ENCODE data around the gene RAB3GAP1. TPM values are rescaled to one million over a fixed set of nuclear protein-coding genes. Genes with fewer than 3 reads are reported as not detected.
"Not testable (repeated sequence)": the region's sequence is repeated elsewhere in the genome, so short reads cannot be mapped to it uniquely, and the experiment has no call there.

Gene RAB3GAP1
- total RNA-seq, 1 experiment from 2014 or later: 38.9 TPM

- no peak for DNase-seq (ENCODE audit: low spot score)
- no peaks in the 10 kb centered on the region for H3K4me1 ChIP-seq (ENCODE audit: insufficient read depth, low read length, poor library complexity, severe bottlenecking)
- no peak overlapping the region for H3K27ac ChIP-seq (ENCODE audit: low read depth, low read length, poor library complexity, severe bottlenecking)
- H3K36me3 ChIP-seq (ENCODE audit: insufficient read depth, low read length, poor library complexity, severe bottlenecking): no peaks in the 10 kb centered on the region
- ChIA-PET POLR2A (ENCODE audit: low non-redundant PET) (no interaction called here), CTCF (no interaction called here)
- no peak overlapping the region for H3K4me3 ChIP-seq (ENCODE audit: low read depth, low read length, poor library complexity, severe bottlenecking)
- intact Hi-C loops (cut with micrococcal nuclease; ENCODE audit: unreplicated experiment): no loop called here
- BruUV-seq (replicated peaks): no TSS peak
- no peaks in the 10 kb centered on the region for H3K9me3 ChIP-seq (ENCODE audit: low read depth, low read length, poor library complexity, severe bottlenecking)
- no peaks in the 10 kb centered on the region for H3K27me3 ChIP-seq (replicated peaks; ENCODE audit: insufficient read depth, low read depth, low read length, poor library complexity)
- no peak for TF ChIP-seq EZH2 (IDR thresholded peaks at IDR 0.05; ENCODE audit: borderline replicate concordance, low read depth, low read length, poor library complexity, severe bottlenecking)
- no peak for TF ChIP-seq CTCF (conservative IDR thresholded peaks at IDR 0.05; ENCODE audit: low read depth, low read length)
Observed at GRCh38 chr2:135113322-135113721, 61.2 kb downstream of the RAB3GAP1 start.

DNA sequence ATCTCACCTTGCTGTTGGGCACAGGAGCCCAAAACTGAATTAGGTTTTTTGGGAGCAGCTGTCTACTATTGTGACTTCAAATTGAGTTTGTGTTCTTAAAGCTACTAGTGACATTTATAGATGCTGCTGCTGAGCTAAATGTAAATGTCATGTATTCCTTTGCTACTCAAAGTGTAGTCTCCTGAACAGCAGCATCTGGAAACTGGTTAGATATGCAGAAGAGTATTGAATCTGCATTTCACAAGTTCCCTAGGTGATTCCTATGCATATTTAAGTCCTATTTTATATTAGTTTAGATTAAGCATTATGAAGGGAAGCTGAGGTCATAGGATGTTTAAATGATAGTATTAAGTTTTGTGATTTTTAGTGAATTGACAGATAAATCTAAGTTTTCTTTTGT is 67.5 kb downstream of the RAB3GAP1 start:
- CTCF ChIA-PET: no interaction called here
- BruUV-seq (replicated peaks): no TSS peak
- POLR2A ChIA-PET (ENCODE audit: low non-redundant PET): no interaction called here

GRCh38 chr2:135121016-135121657 is 69.0 kb downstream of the RAB3GAP1 start:
- intact Hi-C loops (cut with micrococcal nuclease; ENCODE audit: unreplicated experiment): no loop called here
- Histone ChIP-seq H3K4me3 (ENCODE audit: low read depth, low read length, poor library complexity, severe bottlenecking) (no peak overlapping the region), H3K27me3 (replicated peaks; ENCODE audit: insufficient read depth, low read depth, low read length, poor library complexity) (no peaks in the 10 kb centered on the region), H3K27ac (ENCODE audit: low read depth, low read length, poor library complexity, severe bottlenecking) (no peak overlapping the region), H3K9me3 (ENCODE audit: low read depth, low read length, poor library complexity, severe bottlenecking) (no peaks in the 10 kb centered on the region), H3K36me3 (ENCODE audit: insufficient read depth, low read length, poor library complexity, severe bottlenecking) (no peaks in the 10 kb centered on the region), H3K4me1 (ENCODE audit: insufficient read depth, low read length, poor library complexity, severe bottlenecking) (no peaks in the 10 kb centered on the region)
- POLR2A ChIA-PET (ENCODE audit: low non-redundant PET): no interaction called here
- CTCF ChIA-PET: no interaction called here
- BruUV-seq (replicated peaks): no TSS peak
- TF ChIP-seq EZH2 (IDR thresholded peaks at IDR 0.05; ENCODE audit: borderline replicate concordance, low read depth, low read length, poor library complexity, severe bottlenecking) (no peak), CTCF (conservative IDR thresholded peaks at IDR 0.05; ENCODE audit: low read depth, low read length) (no peak)
- no peak for DNase-seq (ENCODE audit: low spot score)

More for the DNA sequence above, 67.5 kb downstream of the RAB3GAP1 start:
- Histone ChIP-seq H3K27me3 (replicated peaks; ENCODE audit: insufficient read depth, low read depth, low read length, poor library complexity) (no peaks in the 10 kb centered on the region), H3K27ac (ENCODE audit: low read depth, low read length, poor library complexity, severe bottlenecking) (no peak overlapping the region), H3K36me3 (ENCODE audit: insufficient read depth, low read length, poor library complexity, severe bottlenecking) (no peaks in the 10 kb centered on the region), H3K4me1 (ENCODE audit: insufficient read depth, low read length, poor library complexity, severe bottlenecking) (no peaks in the 10 kb centered on the region), H3K4me3 (ENCODE audit: low read depth, low read length, poor library complexity, severe bottlenecking) (no peak overlapping the region), H3K9me3 (ENCODE audit: low read depth, low read length, poor library complexity, severe bottlenecking) (no peaks in the 10 kb centered on the region)
- intact Hi-C loops (cut with micrococcal nuclease; ENCODE audit: unreplicated experiment): no loop called here
- TF ChIP-seq EZH2 (IDR thresholded peaks at IDR 0.05; ENCODE audit: borderline replicate concordance, low read depth, low read length, poor library complexity, severe bottlenecking) (no peak), CTCF (conservative IDR thresholded peaks at IDR 0.05; ENCODE audit: low read depth, low read length) (no peak)
- DNase-seq (ENCODE audit: low spot score): no peak

- H3K9me3 ChIP-seq (ENCODE audit: low read depth, low read length, poor library complexity, severe bottlenecking); H3K27me3 ChIP-seq (replicated peaks; ENCODE audit: insufficient read depth, low read depth, low read length, poor library complexity); H3K36me3 ChIP-seq (ENCODE audit: insufficient read depth, low read length, poor library complexity, severe bottlenecking); intact Hi-C loops (cut with micrococcal nuclease; ENCODE audit: unreplicated experiment); H3K4me1 ChIP-seq (ENCODE audit: insufficient read depth, low read length, poor library complexity, severe bottlenecking); BruUV-seq (replicated peaks); POLR2A ChIA-PET (ENCODE audit: low non-redundant PET); CTCF ChIA-PET; DNase-seq (ENCODE audit: low spot score); H3K27ac ChIP-seq (ENCODE audit: low read depth, low read length, poor library complexity, severe bottlenecking); H3K4me3 ChIP-seq (ENCODE audit: low read depth, low read length, poor library complexity, severe bottlenecking): not testable (repeated sequence)
Observed at GRCh38 chr2:135121658-135122039, 69.6 kb downstream of the RAB3GAP1 start.
